DMS79 treated with DMSO at 0.1 percent for 48 hours (cell line): ENCODE results near the gene PRAMEF2.
"Not testable (repeated sequence)": the region's sequence is repeated elsewhere in the genome, so short reads cannot be mapped to it uniquely, and the experiment has no call there.

ENCODE experiments used
- DNase-seq: peaks from one replicate; lab custom pipeline; 2025; lab: John Stamatoyannopoulos, UW

PRAMEF2 gene

GRCh38 chr1:12856786-12857185, at the start of gene PRAMEF2:
Gene PRAMEF2 (plus strand): TSS chr1:12857086. CDS start chr1:12859010, 1,924 bp downstream.
- not testable (repeated sequence) for DNase-seq

GRCh38 chr1:12809933-12810332, 47.0 kb upstream of the PRAMEF2 start:
- no peak for DNase-seq

- no peak for DNase-seq
These were observed 46.0 kb upstream of the PRAMEF2 start for GRCh38 chr1:12810691-12811408.

- DNase-seq, result no peak
These were observed 45.5 kb upstream of the PRAMEF2 start for GRCh38 chr1:12811409-12811784.

- not testable (repeated sequence) for DNase-seq
These were observed 37.8 kb upstream of the PRAMEF2 start for GRCh38 chr1:12819061-12819460.

- not testable (repeated sequence) for DNase-seq
These were observed 25.6 kb upstream of the PRAMEF2 start, which contains the start of gene PRAMEF11 for GRCh38 chr1:12831310-12831709. Gene PRAMEF11 (minus strand): TSS chr1:12831410. CDS start chr1:12828789, 2,621 bp downstream.

- not testable (repeated sequence) for DNase-seq
These were observed 23.6 kb upstream of the PRAMEF2 start for GRCh38 chr1:12833251-12833650.

- DNase-seq, result not testable (repeated sequence)
These were observed 8.3 kb upstream of the PRAMEF2 start, which contains the start of gene HNRNPCL1 for GRCh38 chr1:12848620-12849019. Gene HNRNPCL1 (minus strand): TSS chr1:12848720. CDS start chr1:12848289, 431 bp downstream.

GRCh38 chr1:12851779-12852178, 5.1 kb upstream of the PRAMEF2 start:
- no peak for DNase-seq

GRCh38 chr1:12863131-12863880, 6.4 kb downstream of the PRAMEF2 start:
- not testable (repeated sequence) for DNase-seq

GRCh38 chr1:12878453-12878852, 21.6 kb downstream of the PRAMEF2 start:
- not testable (repeated sequence) for DNase-seq

- not testable (repeated sequence) for DNase-seq
These were observed 29.2 kb downstream of the PRAMEF2 start, which contains the start of gene PRAMEF4 for GRCh38 chr1:12886101-12886500. Gene PRAMEF4 (minus strand): TSS chr1:12886201. CDS start chr1:12883394, 2,807 bp downstream.

- DNase-seq, result not testable (repeated sequence)
These were observed 41.3 kb downstream of the PRAMEF2 start, which contains the start of gene PRAMEF10 for GRCh38 chr1:12898170-12898569. Gene PRAMEF10 (minus strand): TSS chr1:12898270. CDS start chr1:12895847, 2,423 bp downstream.

- not testable (repeated sequence) for DNase-seq
These were observed 42.3 kb downstream of the PRAMEF2 start for GRCh38 chr1:12899186-12899585.

GRCh38 chr1:12903793-12904572, 47.1 kb downstream of the PRAMEF2 start:
- DNase-seq, result not testable (repeated sequence)
